ENCODE data around the gene DOK3.

DOK3 gene

DNA sequence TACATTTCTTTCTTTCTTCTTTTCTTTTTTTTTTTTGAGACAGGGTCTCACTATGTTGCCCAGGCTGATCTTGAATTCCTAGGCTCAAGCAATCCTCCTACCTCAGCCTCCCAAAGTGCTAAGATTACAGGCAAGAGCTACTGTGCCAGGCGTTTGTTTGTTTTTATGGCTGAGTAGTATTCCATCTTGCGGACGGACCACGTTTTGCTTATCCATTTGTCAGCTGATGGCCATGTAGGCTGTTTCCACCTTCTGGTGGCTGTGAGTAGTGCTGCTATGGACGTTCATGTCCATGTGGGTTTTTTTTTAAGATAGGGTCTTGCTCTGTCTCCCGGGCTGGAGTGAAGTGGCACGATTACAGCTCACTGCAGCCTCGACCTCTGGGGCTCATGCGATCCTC, 2.5 kb downstream of the DOK3 start:
- Histone ChIP-seq H3K36me3 (ENCODE audit: insufficient read depth, low read length) (peaks cover 23% of the 10 kb centered on the region), H3K4me1 (ENCODE audit: insufficient read depth, low read length) (peaks cover 20% of the 10 kb centered on the region), H3K4me3 (ENCODE audit: low read length) (no peak overlapping the region), H3K27me3 (ENCODE audit: insufficient read depth, low read length) (no peaks in the 10 kb centered on the region), H2AFZ (ENCODE audit: low read depth, low read length) (no peak overlapping the region), H3K9me3 (ENCODE audit: low read length) (no peaks in the 10 kb centered on the region)

DNA sequence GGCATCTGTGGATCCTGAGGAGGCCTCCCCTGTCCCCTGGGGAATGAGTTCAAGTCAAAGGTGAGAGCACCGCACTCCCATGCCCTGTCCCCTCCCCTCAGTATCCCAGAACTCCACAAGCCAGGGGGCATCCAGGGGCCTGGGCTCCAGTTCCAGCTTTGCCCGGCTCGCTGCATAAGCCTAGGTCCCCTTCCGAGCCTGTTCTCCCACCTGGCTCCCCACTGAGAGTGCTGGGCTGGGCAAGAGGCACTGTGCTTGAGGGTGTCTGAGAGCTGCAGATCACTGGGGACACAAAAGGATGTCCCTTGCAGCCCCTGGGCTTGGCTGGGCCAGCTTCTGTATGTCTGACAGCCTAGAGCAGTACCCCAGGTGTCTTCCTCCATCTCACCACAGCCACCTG, 4.6 kb downstream of the DOK3 start:
- H3K36me3 ChIP-seq (ENCODE audit: insufficient read depth, low read length): peaks cover 2% of the 10 kb centered on the region
- H3K27me3 ChIP-seq (ENCODE audit: insufficient read depth, low read length): no peaks in the 10 kb centered on the region
- H3K9me3 ChIP-seq (ENCODE audit: low read length): no peaks in the 10 kb centered on the region
- H2AFZ ChIP-seq (ENCODE audit: low read depth, low read length): no peak overlapping the region
- H3K4me3 ChIP-seq (ENCODE audit: low read length): no peak overlapping the region
- peaks cover 37% of the 10 kb centered on the region for H3K4me1 ChIP-seq (ENCODE audit: insufficient read depth, low read length)

DNA sequence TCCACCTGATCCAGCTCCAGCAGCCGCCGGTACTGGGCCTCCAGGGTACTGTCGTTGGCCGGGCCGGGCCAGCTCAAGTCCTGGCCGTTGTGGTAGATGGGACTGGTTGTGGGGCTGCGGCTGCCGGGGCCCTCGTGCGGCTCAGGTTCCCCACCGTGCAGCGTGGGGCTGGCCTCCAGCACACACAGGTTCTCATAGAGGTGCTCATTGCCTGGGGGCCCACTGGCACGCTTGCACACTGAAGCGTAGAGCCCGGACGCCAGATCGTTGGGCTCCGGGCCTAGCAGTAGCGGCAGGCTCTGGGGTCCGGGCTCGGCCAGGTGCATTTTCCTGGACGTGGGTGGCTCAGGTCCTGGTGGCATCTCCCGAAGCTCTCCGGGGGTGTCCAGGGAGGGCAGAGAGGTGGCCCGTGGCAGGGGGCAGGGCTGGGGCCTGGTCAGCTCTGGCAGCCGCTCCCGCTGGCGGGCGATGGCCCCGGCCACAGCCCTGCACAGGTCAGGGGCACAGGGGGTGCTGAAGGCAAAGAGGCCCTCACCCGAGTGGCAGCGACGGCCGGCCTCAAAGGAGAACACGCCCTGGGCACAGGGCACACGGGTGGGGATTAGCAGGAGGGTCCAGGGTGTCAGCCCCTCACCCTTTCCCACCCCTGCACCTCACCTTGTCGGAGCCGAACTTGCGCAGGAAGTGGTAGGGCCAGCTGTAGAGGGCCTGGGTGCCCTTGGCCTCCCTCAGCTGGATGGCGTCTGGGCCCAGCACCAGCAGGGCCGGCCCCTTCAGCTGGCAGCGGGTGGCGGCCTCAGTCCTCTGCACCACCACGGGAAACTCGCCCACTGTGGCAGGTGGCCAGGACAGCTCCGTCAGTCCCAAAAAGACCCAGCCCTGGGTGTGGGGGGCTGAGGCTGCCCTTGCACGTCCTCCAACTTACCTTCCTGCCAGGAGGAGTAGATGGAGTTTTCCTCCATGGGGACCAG, 5.3 kb downstream of the DOK3 start:
- no peaks in the 10 kb centered on the region for H3K9me3 ChIP-seq (ENCODE audit: low read length)
- H3K4me1 ChIP-seq (ENCODE audit: insufficient read depth, low read length): peaks cover 37% of the 10 kb centered on the region
- no peaks in the 10 kb centered on the region for H3K36me3 ChIP-seq (ENCODE audit: insufficient read depth, low read length)
- no peaks in the 10 kb centered on the region for H3K27me3 ChIP-seq (ENCODE audit: insufficient read depth, low read length)
- no peak overlapping the region for H3K4me3 ChIP-seq (ENCODE audit: low read length)
- no peak overlapping the region for H2AFZ ChIP-seq (ENCODE audit: low read depth, low read length)

DNA sequence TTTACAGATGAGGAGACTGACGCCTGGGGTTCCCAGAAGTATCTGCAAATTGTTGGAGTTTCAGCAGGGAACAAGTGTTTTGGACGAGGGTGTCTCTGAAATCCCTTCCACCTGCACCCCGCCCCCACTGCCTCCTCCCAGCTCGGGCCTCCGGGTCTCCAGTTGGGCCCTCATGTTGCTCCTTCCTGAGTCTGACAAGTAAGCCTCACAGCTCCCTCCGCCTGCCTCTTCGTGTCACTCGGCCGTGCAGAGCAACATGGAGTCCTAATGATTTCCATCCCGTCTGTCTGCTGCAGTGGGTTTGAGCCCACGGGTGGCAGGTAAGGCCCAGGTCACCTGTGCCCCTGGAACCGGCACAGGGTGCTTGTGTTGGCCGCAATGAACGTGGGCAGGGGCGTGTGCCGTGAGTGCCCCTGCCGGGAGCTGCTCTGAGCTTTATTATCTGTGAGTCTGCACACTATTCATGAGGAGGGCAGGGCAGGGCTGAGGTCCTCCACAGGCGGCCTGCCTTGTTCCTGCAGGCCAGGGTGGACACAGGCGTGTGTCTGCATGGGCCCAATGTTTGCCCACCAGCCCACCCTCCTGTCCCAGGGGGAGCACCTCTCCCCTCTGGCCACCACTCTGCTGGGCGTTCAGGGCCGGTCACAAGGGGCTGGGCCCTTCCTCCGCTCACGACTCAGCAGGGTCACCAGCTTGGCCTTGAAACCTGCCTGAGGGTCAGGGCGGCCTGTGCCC, 6.1 kb downstream of the DOK3 start:
- H3K4me3 ChIP-seq (ENCODE audit: low read length): no peak overlapping the region
- H2AFZ ChIP-seq (ENCODE audit: low read depth, low read length): no peak overlapping the region
- H3K27me3 ChIP-seq (ENCODE audit: insufficient read depth, low read length): no peaks in the 10 kb centered on the region
- no peaks in the 10 kb centered on the region for H3K36me3 ChIP-seq (ENCODE audit: insufficient read depth, low read length)
- peaks cover 28% of the 10 kb centered on the region for H3K4me1 ChIP-seq (ENCODE audit: insufficient read depth, low read length)
- H3K9me3 ChIP-seq (ENCODE audit: low read length): no peaks in the 10 kb centered on the region

DNA sequence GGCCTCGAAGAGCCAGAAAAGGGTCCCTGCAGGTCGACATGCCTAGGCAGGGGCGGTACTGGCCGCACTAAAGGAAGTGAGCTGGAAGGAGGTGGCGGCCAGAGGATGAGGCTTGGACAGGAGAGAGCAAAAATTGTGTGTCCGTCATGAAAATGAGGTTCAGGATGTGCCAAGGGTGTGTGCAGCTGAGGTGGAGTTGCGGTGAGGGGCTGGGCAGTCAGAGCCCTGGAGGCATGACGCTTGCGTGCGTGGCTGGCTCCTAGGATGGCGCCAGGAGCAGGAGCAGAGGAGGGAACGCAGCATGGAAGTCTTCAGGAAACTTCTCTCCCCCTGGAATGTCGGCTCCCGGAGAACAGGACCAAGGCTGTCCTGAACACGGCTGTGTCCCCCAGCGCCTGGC, 6.7 kb downstream of the DOK3 start:
- Histone ChIP-seq H2AFZ (ENCODE audit: low read depth, low read length) (no peak overlapping the region), H3K4me3 (ENCODE audit: low read length) (no peak overlapping the region), H3K27me3 (ENCODE audit: insufficient read depth, low read length) (no peaks in the 10 kb centered on the region), H3K36me3 (ENCODE audit: insufficient read depth, low read length) (no peaks in the 10 kb centered on the region), H3K4me1 (ENCODE audit: insufficient read depth, low read length) (peaks cover 27% of the 10 kb centered on the region), H3K9me3 (ENCODE audit: low read length) (no peaks in the 10 kb centered on the region)

DNA sequence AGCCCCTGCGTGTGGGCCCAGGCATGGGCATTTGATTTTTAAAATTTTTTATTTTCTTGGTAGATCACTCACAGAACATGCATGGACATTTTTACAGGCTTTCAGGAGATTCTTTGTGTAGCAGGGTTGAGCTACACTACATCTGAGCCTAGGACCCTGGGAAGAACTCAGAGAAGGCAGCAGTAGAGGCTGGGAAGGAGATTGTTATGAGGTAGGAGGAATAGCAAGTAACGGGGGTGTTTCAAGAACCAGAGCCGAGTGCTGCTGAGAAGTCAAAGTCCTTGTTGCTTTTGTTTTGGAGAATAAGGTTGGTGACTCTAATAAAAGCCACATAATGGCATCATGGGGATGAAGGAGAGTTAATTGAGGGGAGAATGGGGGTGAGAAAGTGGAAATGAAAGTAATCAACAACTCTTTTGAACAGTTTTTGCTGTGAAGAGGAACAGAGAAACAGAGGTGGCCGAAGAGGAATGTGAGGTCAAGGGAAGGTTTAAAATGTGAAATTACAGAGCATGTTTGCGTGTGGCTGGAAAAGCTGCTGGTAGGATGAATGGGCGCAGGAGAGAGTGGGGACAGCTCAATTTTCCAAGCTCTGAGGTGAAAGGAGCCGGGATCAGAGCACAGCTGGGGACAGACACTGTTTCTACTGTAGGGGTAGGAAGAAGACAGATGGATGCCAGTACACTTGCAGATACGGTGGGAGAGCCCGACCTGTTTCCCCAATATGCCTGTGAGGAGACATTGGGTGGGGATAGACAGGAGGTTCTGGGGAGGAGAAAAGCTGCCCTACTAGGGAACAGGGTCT, 7.5 kb downstream of the DOK3 start:
- Histone ChIP-seq H3K27me3 (ENCODE audit: insufficient read depth, low read length) (no peaks in the 10 kb centered on the region), H2AFZ (ENCODE audit: low read depth, low read length) (no peak overlapping the region), H3K36me3 (ENCODE audit: insufficient read depth, low read length) (no peaks in the 10 kb centered on the region), H3K4me3 (ENCODE audit: low read length) (no peak overlapping the region), H3K4me1 (ENCODE audit: insufficient read depth, low read length) (peaks cover 29% of the 10 kb centered on the region), H3K9me3 (ENCODE audit: low read length) (no peaks in the 10 kb centered on the region)

DNA sequence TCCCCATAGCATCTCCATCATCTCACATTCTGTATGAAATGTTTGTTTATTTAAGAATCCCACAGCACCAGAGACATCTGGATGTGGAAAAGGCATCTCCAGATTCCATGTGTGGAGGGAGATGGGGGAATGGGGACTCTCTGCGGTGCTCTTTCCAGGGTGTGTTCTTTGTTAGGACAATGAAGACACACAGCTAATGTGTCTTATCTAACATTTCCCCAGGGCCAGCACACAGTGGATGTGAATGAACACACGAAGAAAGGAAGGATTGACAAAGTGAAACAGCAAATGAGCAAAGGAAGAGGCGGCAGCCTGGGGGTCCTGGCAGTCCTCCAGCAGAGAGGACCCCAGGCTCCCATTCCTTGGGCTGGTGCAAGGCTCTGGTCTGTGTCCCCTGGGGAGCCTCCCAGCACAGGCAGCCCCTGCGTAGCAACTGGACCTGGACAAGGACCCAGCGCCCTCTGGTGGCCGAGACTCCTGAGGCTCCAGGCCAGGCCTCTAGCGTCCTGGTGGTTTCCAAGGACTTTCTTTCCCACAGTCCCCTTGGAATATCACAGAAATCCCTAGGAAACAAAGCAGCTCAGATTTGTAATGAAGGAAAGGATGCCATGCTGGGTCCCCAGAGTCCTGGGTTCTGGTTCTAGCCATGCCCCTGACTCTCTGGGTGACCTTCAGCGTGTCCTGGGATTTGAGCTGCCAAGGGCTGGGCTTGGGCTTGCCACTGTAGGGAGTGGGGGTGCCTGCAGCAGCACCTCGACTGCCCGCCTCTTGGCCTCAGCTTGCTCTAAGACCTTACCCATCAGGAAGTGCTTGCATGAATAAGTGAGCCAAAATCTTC, 8.7 kb downstream of the DOK3 start:
- Histone ChIP-seq H3K9me3 (ENCODE audit: low read length) (no peaks in the 10 kb centered on the region), H2AFZ (ENCODE audit: low read depth, low read length) (no peak overlapping the region), H3K36me3 (ENCODE audit: insufficient read depth, low read length) (peaks cover under 1% of the 10 kb centered on the region), H3K4me1 (ENCODE audit: insufficient read depth, low read length) (peaks cover 36% of the 10 kb centered on the region), H3K4me3 (ENCODE audit: low read length) (no peak overlapping the region), H3K27me3 (ENCODE audit: insufficient read depth, low read length) (no peaks in the 10 kb centered on the region)

DNA sequence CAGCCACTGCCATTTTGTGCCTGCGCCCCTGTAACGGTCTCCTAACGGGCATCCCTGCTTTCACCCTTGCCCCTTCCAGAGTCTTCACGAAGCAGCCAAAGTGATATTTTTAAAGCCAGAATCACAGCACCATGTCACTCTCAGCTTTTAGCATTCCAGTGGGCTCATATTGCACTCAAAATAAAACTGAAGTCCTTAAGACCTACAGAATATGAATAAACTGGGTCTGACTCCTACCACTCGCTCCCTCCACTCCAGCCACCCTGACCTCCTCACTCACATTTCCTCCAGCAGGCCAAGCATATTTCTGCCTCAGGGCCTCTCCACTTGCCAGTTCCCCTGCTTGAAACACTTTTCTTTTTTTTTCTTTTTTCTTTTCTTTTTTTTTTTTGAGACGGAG, 9.8 kb downstream of the DOK3 start:
- H2AFZ ChIP-seq (ENCODE audit: low read depth, low read length): no peak overlapping the region
- H3K4me3 ChIP-seq (ENCODE audit: low read length): no peak overlapping the region
- peaks cover 47% of the 10 kb centered on the region for H3K4me1 ChIP-seq (ENCODE audit: insufficient read depth, low read length)
- no peaks in the 10 kb centered on the region for H3K27me3 ChIP-seq (ENCODE audit: insufficient read depth, low read length)
- peaks cover 8% of the 10 kb centered on the region for H3K36me3 ChIP-seq (ENCODE audit: insufficient read depth, low read length)
- no peaks in the 10 kb centered on the region for H3K9me3 ChIP-seq (ENCODE audit: low read length)

DNA sequence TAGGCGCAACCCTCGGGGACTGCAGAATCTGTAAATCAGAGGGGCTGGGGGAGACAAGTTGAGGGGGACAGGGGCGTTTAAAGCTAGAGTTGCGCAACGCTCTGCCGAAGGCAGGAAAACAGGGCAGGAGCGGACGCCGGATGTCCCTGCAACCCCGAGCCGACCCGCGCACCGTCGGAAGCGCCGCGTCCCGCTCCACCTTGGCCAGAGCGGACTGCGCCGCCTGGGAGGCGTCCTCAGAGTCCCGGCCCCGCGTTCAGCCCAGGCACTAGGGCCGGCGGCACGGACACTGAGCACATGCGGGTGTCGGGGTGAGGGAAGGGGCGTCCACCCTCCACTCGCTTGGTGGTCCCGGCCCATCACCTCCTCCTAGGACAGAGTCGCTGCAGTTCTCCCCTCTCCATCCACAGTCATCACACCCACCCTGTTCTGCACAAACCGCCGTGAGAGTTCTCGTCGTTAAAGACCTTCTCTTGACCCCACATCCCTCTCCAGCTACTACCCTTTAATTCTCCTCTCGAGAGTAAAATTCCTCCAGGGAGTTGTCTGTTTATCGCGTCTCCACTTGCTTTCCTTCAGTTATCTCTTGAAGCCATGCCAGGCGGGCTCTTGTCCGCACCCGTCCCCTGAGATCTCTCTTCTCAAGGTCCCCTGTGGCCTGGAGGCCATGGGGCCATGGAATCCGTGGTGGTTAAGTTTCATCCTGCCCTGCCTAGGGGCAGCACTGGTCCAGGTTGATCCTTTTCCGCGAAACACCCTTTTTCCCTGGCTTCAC, 11.4 kb downstream of the DOK3 start:
- H3K4me3 ChIP-seq (ENCODE audit: low read length): peak overlapping the region; percentile 11
- peaks cover 14% of the 10 kb centered on the region for H3K36me3 ChIP-seq (ENCODE audit: insufficient read depth, low read length)
- no peaks in the 10 kb centered on the region for H3K9me3 ChIP-seq (ENCODE audit: low read length)
- no peaks in the 10 kb centered on the region for H3K27me3 ChIP-seq (ENCODE audit: insufficient read depth, low read length)
- peaks cover 56% of the 10 kb centered on the region for H3K4me1 ChIP-seq (ENCODE audit: insufficient read depth, low read length)
- no peak overlapping the region for H2AFZ ChIP-seq (ENCODE audit: low read depth, low read length)

DNA sequence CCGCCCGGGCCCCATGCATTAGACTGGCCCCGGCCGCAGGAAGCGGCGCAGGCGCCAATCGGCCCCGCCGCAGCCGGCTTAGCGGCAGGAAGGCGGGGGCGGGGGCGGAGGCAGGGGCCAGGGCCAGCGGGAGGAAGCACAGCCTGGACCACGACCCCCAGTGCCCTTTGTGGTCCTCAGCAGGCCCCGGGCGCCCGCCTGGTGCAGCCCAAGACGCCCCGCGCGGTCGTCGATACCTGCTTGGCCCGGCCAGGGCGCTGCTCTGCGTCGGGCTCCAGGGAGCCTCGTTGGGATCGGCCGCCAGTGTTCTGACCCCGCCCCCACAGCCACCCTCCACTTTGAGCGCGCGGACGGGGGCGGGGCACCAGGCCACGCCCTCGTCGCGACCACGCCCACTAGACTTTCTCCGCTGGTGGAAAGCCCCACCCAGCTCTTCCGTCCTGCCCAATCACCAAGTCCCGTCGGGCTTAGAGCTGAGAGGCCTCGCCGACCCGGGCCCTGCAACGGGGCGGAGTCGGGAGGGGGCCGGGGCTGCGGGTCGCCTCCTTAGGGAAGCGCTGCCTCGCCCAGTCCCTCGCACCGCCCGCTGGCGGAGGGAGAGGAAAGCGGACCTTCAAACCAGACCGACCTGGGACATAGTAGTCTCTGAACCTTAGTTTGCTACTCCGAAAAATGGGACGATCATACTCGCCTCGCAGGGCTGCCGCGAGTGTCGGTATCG, 12.2 kb downstream of the DOK3 start, which contains the start of gene PDLIM7:
PDLIM7 (minus strand) TSS at position 313 of the 721 bp plus-strand sequence. CDS start 1,092 bp downstream, outside the sequence.
- Histone ChIP-seq H3K4me3 (ENCODE audit: low read length) (peak within 1 kb of the TSS; percentile 80), H3K4me1 (ENCODE audit: insufficient read depth, low read length) (peaks cover 52% of the 10 kb centered on the region), H3K36me3 (ENCODE audit: insufficient read depth, low read length) (peaks cover 19% of the 10 kb centered on the region), H3K9me3 (ENCODE audit: low read length) (no peaks in the 10 kb centered on the region), H2AFZ (ENCODE audit: low read depth, low read length) (no peak within 1 kb of the TSS), H3K27me3 (ENCODE audit: insufficient read depth, low read length) (no peaks in the 10 kb centered on the region)

DNA sequence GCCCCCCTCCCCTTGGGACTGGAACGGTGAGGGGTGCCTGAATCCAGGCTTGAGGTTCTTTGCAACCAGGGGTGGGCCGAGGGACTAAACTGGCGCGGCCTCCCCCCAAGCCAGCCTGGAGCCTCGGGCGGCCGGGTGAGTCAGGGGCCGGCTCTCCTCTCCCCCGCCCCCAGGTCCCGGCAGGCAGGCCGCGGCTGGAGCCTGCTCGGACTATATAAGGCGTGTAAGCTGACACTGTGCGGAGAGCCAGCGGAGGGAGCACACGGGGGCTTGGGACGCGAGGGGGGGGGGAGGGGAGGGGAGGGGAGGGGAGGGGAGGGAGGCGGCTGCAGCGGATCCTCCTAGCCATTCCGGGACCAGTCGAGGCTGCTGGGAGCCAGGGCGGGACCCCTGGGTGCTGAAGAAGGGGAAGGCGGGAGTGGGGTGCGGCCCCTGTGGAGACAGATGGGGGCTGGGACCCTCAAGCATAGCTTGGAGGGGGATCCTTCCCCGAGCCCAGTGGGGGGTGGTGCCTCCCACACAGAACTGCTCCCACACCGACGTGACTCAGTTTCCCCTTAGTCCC, 12.8 kb downstream of the DOK3 start:
- Histone ChIP-seq H3K4me1 (ENCODE audit: insufficient read depth, low read length) (peaks cover 45% of the 10 kb centered on the region), H2AFZ (ENCODE audit: low read depth, low read length) (no peak overlapping the region), H3K9me3 (ENCODE audit: low read length) (no peaks in the 10 kb centered on the region), H3K36me3 (ENCODE audit: insufficient read depth, low read length) (peaks cover 25% of the 10 kb centered on the region), H3K4me3 (ENCODE audit: low read length) (peak overlapping the region; percentile 80), H3K27me3 (ENCODE audit: insufficient read depth, low read length) (no peaks in the 10 kb centered on the region)
